NCI-H2171 treated with DMSO at 0.1 percent for 48 hours (cell line): Measurements from ENCODE around the gene LUZP1.
A peak's percentile ranks its signal among the peaks of the same experiment; 100 is the strongest.

Source experiments
- DNase-seq: peaks from one replicate; lab custom pipeline; 2025; lab: John Stamatoyannopoulos, UW

Gene LUZP1

GRCh38 chr1:23116216-23116836 lies 52.3 kb downstream of the LUZP1 start:
- no peak for DNase-seq

GRCh38 chr1:23114424-23115079 lies 54.1 kb downstream of the LUZP1 start:
- no peak for DNase-seq

GRCh38 chr1:23111600-23112535 lies 56.8 kb downstream of the LUZP1 start:
- DNase-seq, result no peak

- DNase-seq, result no peak
Measured at GRCh38 chr1:23110391-23110790, 58.3 kb downstream of the LUZP1 start.

GRCh38 chr1:23108918-23109533 lies 59.6 kb downstream of the LUZP1 start:
- no peak for DNase-seq

- no peak for DNase-seq
Measured at GRCh38 chr1:23103001-23103889, 65.4 kb downstream of the LUZP1 start.

- DNase-seq, result no peak
Measured at GRCh38 chr1:23102289-23102688, 66.4 kb downstream of the LUZP1 start.

- DNase-seq, result no peak
Measured at GRCh38 chr1:23101887-23102286, 66.8 kb downstream of the LUZP1 start.

- DNase-seq, result no peak
Measured at GRCh38 chr1:23101101-23101827, 67.4 kb downstream of the LUZP1 start.

- DNase-seq, result no peak
Measured at GRCh38 chr1:23100074-23100748, 68.4 kb downstream of the LUZP1 start.

GRCh38 chr1:23099171-23099536 lies 69.5 kb downstream of the LUZP1 start:
- DNase-seq, result no peak

- DNase-seq, result peak; percentile 77
Measured at GRCh38 chr1:23098463-23099170, 70.0 kb downstream of the LUZP1 start.

GRCh38 chr1:23097316-23097715 lies 71.3 kb downstream of the LUZP1 start:
- no peak for DNase-seq

GRCh38 chr1:23092447-23092846 lies 76.2 kb downstream of the LUZP1 start:
- DNase-seq, result no peak

GRCh38 chr1:23091545-23091944 lies 77.1 kb downstream of the LUZP1 start:
- DNase-seq, result no peak

GRCh38 chr1:23090056-23090455 lies 78.6 kb downstream of the LUZP1 start:
- no peak for DNase-seq

- DNase-seq, result no peak
Measured at GRCh38 chr1:23088027-23088426, 80.6 kb downstream of the LUZP1 start.

GRCh38 chr1:23085696-23086095 lies 83.0 kb downstream of the LUZP1 start:
- DNase-seq, result no peak

- DNase-seq, result no peak
Measured at GRCh38 chr1:23084880-23085279, 83.8 kb downstream of the LUZP1 start.
